Mammary epithelial cell (primary cell): ENCODE results near the gene WDR27.

Source experiments
- CTCF ChIP-seq, 2 donors: IDR thresholded peaks in 1 of 2; conservative IDR thresholded peaks in 1 of 2; 2 replicates each; pipeline ENCODE4 v1.5.1; 2011 to 2012; ENCODE audit warnings: inconsistent platforms in 2 of 2, low read length in 2 of 2, mild to moderate bottlenecking in 2 of 2, control low read depth in 1 of 2, low read depth in 1 of 2; ENCODE audit not compliant: insufficient read depth in 1 of 2; ENCODE audit errors: extremely low read depth in 1 of 2
- EZH2 ChIP-seq: IDR thresholded peaks from 2 replicates; pipeline ENCODE4 v1.6.1; 2012; ENCODE audit warnings: low read length, inconsistent platforms, borderline replicate concordance

DNA sequence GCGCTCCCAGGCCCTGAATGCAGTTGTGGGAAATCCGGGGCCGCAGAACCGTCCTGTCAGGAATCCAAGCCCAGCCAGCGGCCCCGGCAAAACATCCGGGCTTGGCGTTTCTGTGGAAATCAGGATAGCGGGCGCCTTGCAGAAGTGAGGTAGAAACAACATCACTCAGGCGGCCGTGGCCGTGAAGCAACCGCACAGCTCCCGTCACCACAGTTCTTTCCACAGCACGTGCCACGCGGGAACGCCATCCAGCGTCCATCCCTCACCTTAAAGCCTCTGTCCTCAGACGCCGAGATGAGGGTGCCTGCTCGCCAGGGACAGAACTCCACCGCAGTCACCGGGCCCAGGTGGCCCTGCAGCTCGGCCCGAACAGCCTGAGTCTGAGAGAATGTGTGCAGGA, 34.1 kb downstream of the WDR27 start:
- TF ChIP-seq CTCF (conservative IDR thresholded peaks at IDR 0.05 in 1 of 2, IDR thresholded peaks at IDR 0.05 in 1 of 2; ENCODE audit: extremely low read depth in 1 of 2, insufficient read depth in 1 of 2, low read depth in 1 of 2, low read length in 2 of 2) (no peak), EZH2 (no peak)
